Epithelial cell of esophagus (primary cell): ENCODE measurements around the gene IL15.
"Not testable (repeated sequence)": the region's sequence is repeated elsewhere in the genome, so short reads cannot be mapped to it uniquely, and the experiment has no call there.

Experiments used
- DNase-seq: peaks from one replicate; pipeline ENCODE4 v3.0.0; 2010; ENCODE audit warnings: low read depth
- H3K4me3 ChIP-seq: 2 replicates; pipeline ENCODE4 v1.5.1; 2011; ENCODE audit warnings: mild to moderate bottlenecking, low read length, control low read depth
- CTCF ChIP-seq: IDR thresholded peaks from 2 replicates; pipeline ENCODE4 v1.5.1; 2011; ENCODE audit warnings: low read depth, mild to moderate bottlenecking, low read length, control low read depth, inconsistent platforms; ENCODE audit not compliant: insufficient read depth; ENCODE audit errors: missing control alignments

IL15 gene

GRCh38 chr4:141675384-141675783 is 39.0 kb downstream of the IL15 start:
- DNase-seq, result no peak

GRCh38 chr4:141676087-141676670 is 39.8 kb downstream of the IL15 start:
- TF ChIP-seq CTCF, result no peak
- H3K4me3 ChIP-seq, result no peak overlapping the region
- DNase-seq, result no peak

More at GRCh38 chr4:141675384-141675783, 39.0 kb downstream of the IL15 start:
- no peak for TF ChIP-seq CTCF
- H3K4me3 ChIP-seq, result no peak overlapping the region

GRCh38 chr4:141680060-141680459 is 43.7 kb downstream of the IL15 start:
- TF ChIP-seq CTCF, result no peak
- H3K4me3 ChIP-seq, result no peak overlapping the region
- DNase-seq, result no peak

GRCh38 chr4:141684785-141685184 is 48.4 kb downstream of the IL15 start:
- H3K4me3 ChIP-seq, result no peak overlapping the region
- no peak for TF ChIP-seq CTCF
- DNase-seq, result peak; percentile 38

- peak; percentile 68 for DNase-seq
- no peak for TF ChIP-seq CTCF
- H3K4me3 ChIP-seq, result no peak overlapping the region
Measured at GRCh38 chr4:141686146-141686775, 49.9 kb downstream of the IL15 start.

- no peak for TF ChIP-seq CTCF
- no peak for DNase-seq
- H3K4me3 ChIP-seq, result no peak overlapping the region
Measured at GRCh38 chr4:141686879-141687278, 50.5 kb downstream of the IL15 start.

GRCh38 chr4:141689726-141690296 is 53.4 kb downstream of the IL15 start:
- DNase-seq, H3K4me3 ChIP-seq: not testable (repeated sequence)

- not testable (repeated sequence) for H3K4me3 ChIP-seq, DNase-seq
Measured at GRCh38 chr4:141691247-141691646, 54.9 kb downstream of the IL15 start.
